B cell (primary cell): ENCODE data around the gene RBM42. TPM values are rescaled to one million over a fixed set of nuclear protein-coding genes. Genes with fewer than 3 reads are reported as not detected.

Source experiments
- ATAC-seq: fragments of 200-7000 bp; cut with Tn5 transposase; one replicate; pipeline ENCODE4 v1.10.0; 2021; ENCODE audit warnings: low read depth, mild to moderate bottlenecking, moderate number of reproducible peaks, moderate library complexity
- CTCF ChIA-PET: fragments of 350-600 bp; sonication (Branson Sonifier 250); formaldehyde crosslinking; loops from one replicate; lab custom pipeline; 2021; ENCODE audit warnings: antibody characterized with exemption, inconsistent platforms; lab: Charles Lee
- POLR2A ChIA-PET: fragments of 350-600 bp; sonication (Branson Sonifier 250); formaldehyde crosslinking; loops from one replicate; lab custom pipeline; 2021; ENCODE audit warnings: antibody characterized with exemption; lab: Charles Lee
- DNase-seq: peaks from one replicate; pipeline ENCODE4 v3.0.0; 2013
- H2AFZ ChIP-seq: 2 replicates; pipeline ENCODE4 v1.6.1; 2012; ENCODE audit warnings: mild to moderate bottlenecking, low read depth, low read length; ENCODE audit not compliant: insufficient read depth, poor library complexity, severe bottlenecking
- H3K27ac ChIP-seq, 2 donors: 1 replicate in 1 of 2; 2 replicates in 1 of 2; pipeline ENCODE4 v1.5.1; 2012 to 2013; ENCODE audit warnings: low read length in 2 of 2, mild to moderate bottlenecking in 2 of 2, moderate library complexity in 1 of 2
- H3K27me3 ChIP-seq, 4 experiments: fragments of 200-600 bp in 1 of 4; sonication (generic) in 1 of 4; replicated peaks in 1 of 4; 1 replicate in 2 of 4; 2 replicates in 2 of 4; pipeline versions ENCODE4 v1.6.1 to v1.7.0; 2013 to 2016; ENCODE audit warnings: low read length in 3 of 4, mild to moderate bottlenecking in 2 of 4, mixed read lengths in 1 of 4, moderate library complexity in 1 of 4; ENCODE audit not compliant: insufficient read depth in 4 of 4, control insufficient read depth in 3 of 4; ENCODE audit errors: control extremely low read depth in 1 of 4
- H3K36me3 ChIP-seq, 2 experiments: replicated peaks in 1 of 2; 1 replicate in 1 of 2; 2 replicates in 1 of 2; pipeline versions ENCODE4 v1.6.1 to v1.7.1; 2013; ENCODE audit warnings: low read length in 1 of 2; ENCODE audit not compliant: insufficient read depth in 2 of 2, control insufficient read depth in 1 of 2; ENCODE audit errors: control extremely low read depth in 1 of 2, extremely low read depth in 1 of 2
- H3K4me1 ChIP-seq, 2 donors: fragments of 200-600 bp in 1 of 2; sonication (generic) in 1 of 2; 1 replicate in 1 of 2; 2 replicates in 1 of 2; pipeline versions ENCODE4 v1.5.1 to v1.6.1; 2013 to 2017; ENCODE audit warnings: low read length in 2 of 2; ENCODE audit not compliant: control insufficient read depth in 2 of 2, insufficient read depth in 2 of 2
- H3K4me2 ChIP-seq: replicated peaks from 2 replicates; pipeline ENCODE3; 2012; ENCODE audit warnings: mild to moderate bottlenecking, low read depth, low read length; ENCODE audit not compliant: poor library complexity, severe bottlenecking
- H3K4me3 ChIP-seq, 5 experiments: fragments of 200-600 bp in 1 of 5; sonication (generic) in 1 of 5; 1 replicate in 3 of 5; 2 replicates in 2 of 5; pipeline versions ENCODE4 v1.5.1 to v1.7.0; 2011 to 2016; ENCODE audit warnings: low read length in 4 of 5, mild to moderate bottlenecking in 4 of 5, low read depth in 2 of 5, control low read depth in 1 of 5, moderate library complexity in 1 of 5; ENCODE audit not compliant: insufficient read depth in 1 of 5; ENCODE audit errors: control extremely low read depth in 1 of 5, extremely low read depth in 1 of 5
- H3K79me2 ChIP-seq: fragments of 200-600 bp; sonication (generic); one replicate; pipeline ENCODE4 v1.6.0; 2016; ENCODE audit warnings: low read length; ENCODE audit not compliant: control insufficient read depth, insufficient read depth
- H3K9ac ChIP-seq: fragments of 200-600 bp; sonication (generic); 2 replicates; pipeline ENCODE4 v1.6.1; 2017; ENCODE audit warnings: mild to moderate bottlenecking, low read length, moderate library complexity
- H3K9me3 ChIP-seq, 3 donors: one replicate each; pipeline versions ENCODE4 v1.6.1 to v1.7.1; 2013; ENCODE audit warnings: low read length in 2 of 3; ENCODE audit not compliant: control insufficient read depth in 2 of 3, insufficient read depth in 1 of 3; ENCODE audit errors: control extremely low read depth in 1 of 3
- H4K20me1 ChIP-seq: 2 replicates; pipeline ENCODE4 v1.6.0; 2012; ENCODE audit warnings: mild to moderate bottlenecking, low read length; ENCODE audit not compliant: insufficient read depth, control insufficient read depth, poor library complexity, severe bottlenecking
- H3K27ac Mint-ChIP-seq: one replicate; pipeline ENCODE4 v1.8.0; 2021; ENCODE audit warnings: mixed read lengths
- H3K27me3 Mint-ChIP-seq: one replicate; pipeline ENCODE4 v1.8.0; 2021; ENCODE audit warnings: mixed read lengths
- H3K4me1 Mint-ChIP-seq: one replicate; pipeline ENCODE4 v1.8.0; 2021; ENCODE audit warnings: mixed read lengths
- H3K4me3 Mint-ChIP-seq: one replicate; pipeline ENCODE4 v1.8.0; 2021; ENCODE audit warnings: mixed read lengths
- H3K9me3 Mint-ChIP-seq: one replicate; pipeline ENCODE4 v1.8.0; 2022; ENCODE audit warnings: mixed read lengths; ENCODE audit not compliant: insufficient read depth
- CTCF ChIP-seq: fragments of 200-600 bp; IDR thresholded peaks from one replicate; pipeline ENCODE4 v1.8.0; 2022; ENCODE audit warnings: antibody characterized with exemption, mild to moderate bottlenecking
- EZH2 ChIP-seq: IDR thresholded peaks from 2 replicates; pipeline ENCODE4 v1.6.1; 2012; ENCODE audit warnings: borderline replicate concordance, low read depth, mild to moderate bottlenecking, moderate library complexity, low read length; ENCODE audit not compliant: insufficient read depth, poor library complexity, severe bottlenecking
- WGBS: methylation state at CpG from one replicate; pipeline ENCODE4 v1.1.5; 2013; ENCODE audit warnings: missing lambda C conversion rate; ENCODE audit not compliant: insufficient coverage; 5-methylcytosine and 5-hydroxymethylcytosine counted together
- intact Hi-C: fragments of 100-400 bp; cut with micrococcal nuclease; formaldehyde crosslinking; loops from one replicate; pipeline ENCODE4 v1.10.0; 2022
- polyA plus RNA-seq: library from polyadenylated mRNA; depleted of rRNA; stranded (reverse); fragments of >200 nt; gene quantifications from 2 replicates; pipeline ENCODE4 v1.2.3, GENCODE V29; 2012
- total RNA-seq, 2 donors: library from RNA; stranded (reverse); fragments of 120-200 nt in 1 of 2; gene quantifications; 1 replicate in 1 of 2; 2 replicates in 1 of 2; pipeline versions ENCODE4 v1.2.3 to v1.2.4, GENCODE V29; 2013 to 2022

The RBM42 gene
- total and polyA plus RNA-seq, 2 donors (not counting 1 experiment from before 2014, with no cell fraction given) = 42.1 to 52.0 TPM

GRCh38 chr19:35644206-35644986, 15.6 kb downstream of the RBM42 start:
- DNase-seq = peak; percentile 96
- intact Hi-C loops = loop anchor here (1.0 to 10.0 kb wide), 6 partner anchors 16 to 1950 kb away; partner anchors contain the start of genes ARHGAP33, HAUS5, OVOL3 and POLR2I
- Mint-ChIP-seq H3K4me3 (peak overlapping the region; percentile 94), H3K9me3 (no peaks in the 10 kb centered on the region), H3K27me3 (no peaks in the 10 kb centered on the region), H3K27ac (peak overlapping the region; percentile 91), H3K4me1 (peaks cover 45% of the 10 kb centered on the region)
- no peaks in the 10 kb centered on the region for H3K27me3 ChIP-seq
- peaks cover 20% of the 10 kb centered on the region for H3K79me2 ChIP-seq
- peak overlapping the region; percentile 97 for H2AFZ ChIP-seq
- peak overlapping the region; percentile 100 for H3K4me2 ChIP-seq
- H3K27ac ChIP-seq = peak overlapping the region; percentile 55 to 75
- ChIA-PET CTCF (interaction anchor here (0.7 to 1.3 kb wide), 3 partner anchors 94 to 134 kb away, joined by 3 read pairs; no protein-coding TSS in a partner anchor), POLR2A (interaction anchor here (0.5 to 1.6 kb wide), 6 partner anchors 8 to 98 kb away, joined by 3 to 5 read pairs (median 4); partner anchors contain the start of genes HAUS5 and IGFLR1)
- WGBS = 1% methylated on average over 59 of the region's 60 CpGs
- peaks cover 0 to 5% (median 0%) of the 10 kb centered on the region in 3 donors for H3K9me3 ChIP-seq
- no peaks in the 10 kb centered on the region for H3K36me3 ChIP-seq
- peak; percentile 81 for ATAC-seq
- peak overlapping the region; percentile 85 for H3K9ac ChIP-seq
- peak overlapping the region; percentile 53 to 91 (median 79) for H3K4me3 ChIP-seq
- H3K4me1 ChIP-seq = peaks cover 24 to 55% of the 10 kb centered on the region in 2 donors
- TF ChIP-seq CTCF (no peak), EZH2 (no peak)
- no peaks in the 10 kb centered on the region for H4K20me1 ChIP-seq
